Measurements from ENCODE around the gene CNNM4.

CNNM4 gene

GRCh38 chr2:96861074-96861473 is 100.4 kb downstream of the CNNM4 start:
- DNase-seq = no peak
